ENCODE measurements around the gene FBXO3. TPM values are rescaled to one million over a fixed set of nuclear protein-coding genes. Genes with fewer than 3 reads are reported as not detected.

Gene FBXO3
- total RNA-seq, 1 donor from 2014 or later = 24.3 TPM

- no peaks in the 10 kb centered on the region for H3K9me3 Mint-ChIP-seq
- H3K36me3 Mint-ChIP-seq (ENCODE audit: low read depth) = peaks cover 19% of the 10 kb centered on the region
- no peak for DNase-seq (ENCODE audit: low spot score)
- peaks cover 51% of the 10 kb centered on the region for H3K4me1 Mint-ChIP-seq (ENCODE audit: low read depth)
- intact Hi-C loops (cut with micrococcal nuclease) = loop anchor here (5.0 to 10.0 kb wide), 4 partner anchors 542 to 1958 kb away; partner anchors contain the start of genes ABTB2, CSTF3, EIF3M and TRIM44
- peaks cover 4% of the 10 kb centered on the region for H3K27me3 Mint-ChIP-seq (ENCODE audit: insufficient read depth)
- H3K27ac Mint-ChIP-seq = no peak overlapping the region
- no peak overlapping the region for H3K4me3 Mint-ChIP-seq
These were observed 69.9 kb downstream of the FBXO3 start for GRCh38 chr11:33704240-33705002.

- intact Hi-C loops (cut with micrococcal nuclease) = loop anchor here (5.0 to 10.0 kb wide), 4 partner anchors 541 to 1959 kb away; partner anchors contain the start of genes ABTB2, CSTF3, EIF3M and TRIM44
- no peak for DNase-seq (ENCODE audit: low spot score)
- Mint-ChIP-seq H3K27me3 (ENCODE audit: insufficient read depth) (peaks cover 4% of the 10 kb centered on the region), H3K4me3 (no peak overlapping the region), H3K27ac (no peak overlapping the region), H3K4me1 (ENCODE audit: low read depth) (peaks cover 49% of the 10 kb centered on the region), H3K9me3 (no peaks in the 10 kb centered on the region), H3K36me3 (ENCODE audit: low read depth) (peaks cover 13% of the 10 kb centered on the region)
These were observed 70.5 kb downstream of the FBXO3 start for GRCh38 chr11:33703788-33704187.

GRCh38 chr11:33703234-33703633 is 71.1 kb downstream of the FBXO3 start:
- Mint-ChIP-seq H3K9me3 (no peaks in the 10 kb centered on the region), H3K27me3 (ENCODE audit: insufficient read depth) (peaks cover 6% of the 10 kb centered on the region), H3K36me3 (ENCODE audit: low read depth) (peaks cover 8% of the 10 kb centered on the region), H3K27ac (no peak overlapping the region), H3K4me1 (ENCODE audit: low read depth) (peaks cover 45% of the 10 kb centered on the region), H3K4me3 (no peak overlapping the region)
- intact Hi-C loops (cut with micrococcal nuclease) = loop anchor here (5.0 to 10.0 kb wide), 4 partner anchors 541 to 1959 kb away; partner anchors contain the start of genes ABTB2, CSTF3, EIF3M and TRIM44
- no peak for DNase-seq (ENCODE audit: low spot score)

- Mint-ChIP-seq H3K4me1 (ENCODE audit: low read depth) (peaks cover 32% of the 10 kb centered on the region), H3K27me3 (ENCODE audit: insufficient read depth) (peaks cover 17% of the 10 kb centered on the region), H3K27ac (peak overlapping the region; percentile 78), H3K9me3 (no peaks in the 10 kb centered on the region), H3K4me3 (peak overlapping the region; percentile 84), H3K36me3 (ENCODE audit: low read depth) (peaks cover 7% of the 10 kb centered on the region)
- intact Hi-C loops (cut with micrococcal nuclease) = loop anchor here (1.0 to 10.0 kb wide), 8 partner anchors 21 to 1961 kb away; partner anchors contain the start of genes ABTB2, CAT, CSTF3 and EIF3M
- DNase-seq (ENCODE audit: low spot score) = no peak
These were observed 72.8 kb downstream of the FBXO3 start for GRCh38 chr11:33701302-33702230.

GRCh38 chr11:33700502-33701271 is 73.6 kb downstream of the FBXO3 start, which contains the start of gene C11orf91:
Gene C11orf91 (minus strand): TSS chr11:33700826. CDS start chr11:33700740, 86 bp downstream.
- intact Hi-C loops (cut with micrococcal nuclease) = loop anchor here (1.0 to 10.0 kb wide), 10 partner anchors 22 to 1962 kb away; partner anchors contain the start of genes ABTB2, CAT, CSTF3 and EIF3M
- H3K36me3 Mint-ChIP-seq (ENCODE audit: low read depth) = peaks cover 4% of the 10 kb centered on the region
- peak; percentile 94 for DNase-seq (ENCODE audit: low spot score)
- H3K4me1 Mint-ChIP-seq (ENCODE audit: low read depth) = peaks cover 29% of the 10 kb centered on the region
- H3K9me3 Mint-ChIP-seq = no peaks in the 10 kb centered on the region
- peaks cover 22% of the 10 kb centered on the region for H3K27me3 Mint-ChIP-seq (ENCODE audit: insufficient read depth)
- H3K27ac Mint-ChIP-seq = peak within 1 kb of the TSS; percentile 78
- peak within 1 kb of the TSS; percentile 84 for H3K4me3 Mint-ChIP-seq

- peak overlapping the region; percentile 78 for H3K4me3 Mint-ChIP-seq
- H3K9me3 Mint-ChIP-seq = no peaks in the 10 kb centered on the region
- peaks cover under 1% of the 10 kb centered on the region for H3K36me3 Mint-ChIP-seq (ENCODE audit: low read depth)
- DNase-seq (ENCODE audit: low spot score) = no peak
- intact Hi-C loops (cut with micrococcal nuclease) = loop anchor here (1.0 to 10.0 kb wide), 8 partner anchors 35 to 1962 kb away; partner anchors contain the start of genes ABTB2, CAT, CSTF3 and EIF3M
- peaks cover 22% of the 10 kb centered on the region for H3K27me3 Mint-ChIP-seq (ENCODE audit: insufficient read depth)
- peaks cover 27% of the 10 kb centered on the region for H3K4me1 Mint-ChIP-seq (ENCODE audit: low read depth)
- H3K27ac Mint-ChIP-seq = peak overlapping the region; percentile 31
These were observed 74.2 kb downstream of the FBXO3 start for GRCh38 chr11:33700063-33700501.

- DNase-seq (ENCODE audit: low spot score) = no peak
- Mint-ChIP-seq H3K27ac (peak overlapping the region; percentile 31), H3K27me3 (ENCODE audit: insufficient read depth) (peaks cover 22% of the 10 kb centered on the region), H3K4me3 (peak overlapping the region; percentile 78), H3K4me1 (ENCODE audit: low read depth) (peaks cover 27% of the 10 kb centered on the region), H3K9me3 (no peaks in the 10 kb centered on the region), H3K36me3 (ENCODE audit: low read depth) (no peaks in the 10 kb centered on the region)
- intact Hi-C loops (cut with micrococcal nuclease) = loop anchor here (1.0 to 10.0 kb wide), 8 partner anchors 36 to 1963 kb away; partner anchors contain the start of genes ABTB2, CAT, CSTF3 and EIF3M
These were observed 74.7 kb downstream of the FBXO3 start for GRCh38 chr11:33699515-33700062.

GRCh38 chr11:33698921-33699320 is 75.4 kb downstream of the FBXO3 start:
- intact Hi-C loops (cut with micrococcal nuclease) = no loop called here
- Mint-ChIP-seq H3K9me3 (no peaks in the 10 kb centered on the region), H3K36me3 (ENCODE audit: low read depth) (no peaks in the 10 kb centered on the region), H3K4me3 (no peak overlapping the region), H3K27ac (no peak overlapping the region), H3K4me1 (ENCODE audit: low read depth) (peaks cover 27% of the 10 kb centered on the region), H3K27me3 (ENCODE audit: insufficient read depth) (peaks cover 22% of the 10 kb centered on the region)
- no peak for DNase-seq (ENCODE audit: low spot score)

GRCh38 chr11:33697997-33698396 is 76.3 kb downstream of the FBXO3 start:
- H3K4me3 Mint-ChIP-seq = no peak overlapping the region
- H3K9me3 Mint-ChIP-seq = no peaks in the 10 kb centered on the region
- no peak for DNase-seq (ENCODE audit: low spot score)
- intact Hi-C loops (cut with micrococcal nuclease) = no loop called here
- H3K36me3 Mint-ChIP-seq (ENCODE audit: low read depth) = no peaks in the 10 kb centered on the region
- no peak overlapping the region for H3K27ac Mint-ChIP-seq
- H3K4me1 Mint-ChIP-seq (ENCODE audit: low read depth) = peaks cover 27% of the 10 kb centered on the region
- peaks cover 26% of the 10 kb centered on the region for H3K27me3 Mint-ChIP-seq (ENCODE audit: insufficient read depth)

GRCh38 chr11:33696931-33697638 is 77.2 kb downstream of the FBXO3 start:
- no peak for DNase-seq (ENCODE audit: low spot score)
- peaks cover 26% of the 10 kb centered on the region for H3K27me3 Mint-ChIP-seq (ENCODE audit: insufficient read depth)
- H3K4me3 Mint-ChIP-seq = no peak overlapping the region
- H3K27ac Mint-ChIP-seq = no peak overlapping the region
- no peaks in the 10 kb centered on the region for H3K36me3 Mint-ChIP-seq (ENCODE audit: low read depth)
- no peaks in the 10 kb centered on the region for H3K9me3 Mint-ChIP-seq
- intact Hi-C loops (cut with micrococcal nuclease) = no loop called here
- peaks cover 27% of the 10 kb centered on the region for H3K4me1 Mint-ChIP-seq (ENCODE audit: low read depth)

GRCh38 chr11:33696411-33696810 is 77.9 kb downstream of the FBXO3 start:
- intact Hi-C loops (cut with micrococcal nuclease) = no loop called here
- Mint-ChIP-seq H3K9me3 (no peaks in the 10 kb centered on the region), H3K4me1 (ENCODE audit: low read depth) (peaks cover 21% of the 10 kb centered on the region), H3K27me3 (ENCODE audit: insufficient read depth) (peaks cover 26% of the 10 kb centered on the region), H3K4me3 (no peak overlapping the region), H3K27ac (no peak overlapping the region), H3K36me3 (ENCODE audit: low read depth) (no peaks in the 10 kb centered on the region)
- no peak for DNase-seq (ENCODE audit: low spot score)

Measured in activated T-helper 1 cell treated with anti-CD3 and anti-CD28 coated beads, Interleukin-12 subunit alpha, Interleukin-12 subunit beta, Interleukin-2, Interleukin-4 antibody, amounts not matched to agents 30 ng/mL and 10 ng/mL and 1 ng/mL, durations not matched to agents 14 hours and 24 hours and 36 hours (primary cell).